ENCODE results near the gene HMCN2. TPM values are rescaled to one million over a fixed set of nuclear protein-coding genes. Genes with fewer than 3 reads are reported as not detected.

The HMCN2 gene
- total RNA-seq, 1 donor from 2014 or later: not detected

GRCh38 chr9:130320723-130321481 lies 55.3 kb downstream of the HMCN2 start:
- Mint-ChIP-seq H3K27me3 (peaks cover 15% of the 10 kb centered on the region), H3K36me3 (ENCODE audit: low read depth) (no peaks in the 10 kb centered on the region)

GRCh38 chr9:130321539-130321938 lies 56.0 kb downstream of the HMCN2 start:
- no peak overlapping the region for H3K27ac Mint-ChIP-seq
- no peaks in the 10 kb centered on the region for H3K9me3 Mint-ChIP-seq
- no peak overlapping the region for H3K4me3 Mint-ChIP-seq
- DNase-seq: no peak
- peaks cover 16% of the 10 kb centered on the region for H3K27me3 Mint-ChIP-seq
- no peaks in the 10 kb centered on the region for H3K36me3 Mint-ChIP-seq (ENCODE audit: low read depth)
- intact Hi-C loops (cut with micrococcal nuclease): no loop called here
- H3K4me1 Mint-ChIP-seq: no peaks in the 10 kb centered on the region

More at GRCh38 chr9:130320723-130321481, 55.3 kb downstream of the HMCN2 start:
- no peaks in the 10 kb centered on the region for H3K4me1 Mint-ChIP-seq
- DNase-seq: no peak
- no peak overlapping the region for H3K4me3 Mint-ChIP-seq
- H3K27ac Mint-ChIP-seq: no peak overlapping the region
- H3K9me3 Mint-ChIP-seq: no peaks in the 10 kb centered on the region
- intact Hi-C loops (cut with micrococcal nuclease): no loop called here

GRCh38 chr9:130323051-130323745 lies 57.6 kb downstream of the HMCN2 start:
- DNase-seq: no peak
- Mint-ChIP-seq H3K27me3 (peaks cover 16% of the 10 kb centered on the region), H3K36me3 (ENCODE audit: low read depth) (no peaks in the 10 kb centered on the region), H3K27ac (no peak overlapping the region), H3K4me1 (no peaks in the 10 kb centered on the region), H3K9me3 (no peaks in the 10 kb centered on the region), H3K4me3 (no peak overlapping the region)
- intact Hi-C loops (cut with micrococcal nuclease): no loop called here

GRCh38 chr9:130325921-130326320 lies 60.4 kb downstream of the HMCN2 start:
- H3K27me3 Mint-ChIP-seq: peaks cover 21% of the 10 kb centered on the region
- intact Hi-C loops (cut with micrococcal nuclease): no loop called here
- DNase-seq: no peak
- no peaks in the 10 kb centered on the region for H3K36me3 Mint-ChIP-seq (ENCODE audit: low read depth)
- no peaks in the 10 kb centered on the region for H3K4me1 Mint-ChIP-seq
- H3K9me3 Mint-ChIP-seq: no peaks in the 10 kb centered on the region
- no peak overlapping the region for H3K4me3 Mint-ChIP-seq
- H3K27ac Mint-ChIP-seq: no peak overlapping the region

GRCh38 chr9:130327070-130327780 lies 61.7 kb downstream of the HMCN2 start:
- Mint-ChIP-seq H3K27me3 (peaks cover 18% of the 10 kb centered on the region), H3K27ac (no peak overlapping the region), H3K4me3 (no peak overlapping the region), H3K4me1 (no peaks in the 10 kb centered on the region), H3K9me3 (no peaks in the 10 kb centered on the region), H3K36me3 (ENCODE audit: low read depth) (no peaks in the 10 kb centered on the region)
- no peak for DNase-seq
- intact Hi-C loops (cut with micrococcal nuclease): no loop called here

- Mint-ChIP-seq H3K9me3 (no peaks in the 10 kb centered on the region), H3K27me3 (peaks cover 18% of the 10 kb centered on the region), H3K4me3 (no peak overlapping the region), H3K4me1 (no peaks in the 10 kb centered on the region), H3K36me3 (ENCODE audit: low read depth) (no peaks in the 10 kb centered on the region), H3K27ac (no peak overlapping the region)
- intact Hi-C loops (cut with micrococcal nuclease): no loop called here
- no peak for DNase-seq
These were observed 62.3 kb downstream of the HMCN2 start for GRCh38 chr9:130327781-130328348.

- no peaks in the 10 kb centered on the region for H3K4me1 Mint-ChIP-seq
- no peak overlapping the region for H3K4me3 Mint-ChIP-seq
- peaks cover 17% of the 10 kb centered on the region for H3K27me3 Mint-ChIP-seq
- H3K9me3 Mint-ChIP-seq: no peaks in the 10 kb centered on the region
- DNase-seq: no peak
- intact Hi-C loops (cut with micrococcal nuclease): no loop called here
- H3K36me3 Mint-ChIP-seq (ENCODE audit: low read depth): no peaks in the 10 kb centered on the region
- H3K27ac Mint-ChIP-seq: no peak overlapping the region
These were observed 62.8 kb downstream of the HMCN2 start for GRCh38 chr9:130328349-130328801.

- Mint-ChIP-seq H3K9me3 (no peaks in the 10 kb centered on the region), H3K36me3 (ENCODE audit: low read depth) (no peaks in the 10 kb centered on the region), H3K27me3 (peaks cover 17% of the 10 kb centered on the region), H3K27ac (no peak overlapping the region), H3K4me3 (no peak overlapping the region), H3K4me1 (no peaks in the 10 kb centered on the region)
- DNase-seq: no peak
- intact Hi-C loops (cut with micrococcal nuclease): no loop called here
These were observed 63.5 kb downstream of the HMCN2 start for GRCh38 chr9:130329061-130329460.

- Mint-ChIP-seq H3K4me3 (no peak overlapping the region), H3K27ac (no peak overlapping the region), H3K27me3 (peaks cover 21% of the 10 kb centered on the region), H3K9me3 (no peaks in the 10 kb centered on the region), H3K4me1 (no peaks in the 10 kb centered on the region), H3K36me3 (ENCODE audit: low read depth) (no peaks in the 10 kb centered on the region)
- no peak for DNase-seq
- intact Hi-C loops (cut with micrococcal nuclease): no loop called here
These were observed 64.8 kb downstream of the HMCN2 start for GRCh38 chr9:130330202-130330862.

GRCh38 chr9:130331061-130331460 lies 65.5 kb downstream of the HMCN2 start:
- no peak overlapping the region for H3K4me3 Mint-ChIP-seq
- intact Hi-C loops (cut with micrococcal nuclease): no loop called here
- H3K4me1 Mint-ChIP-seq: no peaks in the 10 kb centered on the region

GRCh38 chr9:130331573-130331972 lies 66.0 kb downstream of the HMCN2 start:
- Mint-ChIP-seq H3K9me3 (no peaks in the 10 kb centered on the region), H3K27me3 (peaks cover 18% of the 10 kb centered on the region), H3K36me3 (ENCODE audit: low read depth) (no peaks in the 10 kb centered on the region), H3K4me1 (no peaks in the 10 kb centered on the region), H3K27ac (no peak overlapping the region), H3K4me3 (no peak overlapping the region)
- intact Hi-C loops (cut with micrococcal nuclease): no loop called here
- DNase-seq: no peak

More at GRCh38 chr9:130331061-130331460, 65.5 kb downstream of the HMCN2 start:
- Mint-ChIP-seq H3K9me3 (no peaks in the 10 kb centered on the region), H3K36me3 (ENCODE audit: low read depth) (no peaks in the 10 kb centered on the region), H3K27me3 (peaks cover 21% of the 10 kb centered on the region), H3K27ac (no peak overlapping the region)
- no peak for DNase-seq

GRCh38 chr9:130332384-130332926 lies 66.9 kb downstream of the HMCN2 start:
- H3K36me3 Mint-ChIP-seq (ENCODE audit: low read depth): no peaks in the 10 kb centered on the region
- H3K4me1 Mint-ChIP-seq: no peaks in the 10 kb centered on the region
- H3K4me3 Mint-ChIP-seq: no peak overlapping the region
- H3K9me3 Mint-ChIP-seq: no peaks in the 10 kb centered on the region
- H3K27me3 Mint-ChIP-seq: peaks cover 16% of the 10 kb centered on the region
- no peak for DNase-seq
- intact Hi-C loops (cut with micrococcal nuclease): no loop called here
- no peak overlapping the region for H3K27ac Mint-ChIP-seq

GRCh38 chr9:130333041-130333711 lies 67.6 kb downstream of the HMCN2 start:
- DNase-seq: no peak
- Mint-ChIP-seq H3K36me3 (ENCODE audit: low read depth) (no peaks in the 10 kb centered on the region), H3K27ac (no peak overlapping the region), H3K27me3 (peaks cover 16% of the 10 kb centered on the region), H3K4me3 (no peak overlapping the region), H3K4me1 (no peaks in the 10 kb centered on the region), H3K9me3 (no peaks in the 10 kb centered on the region)
- intact Hi-C loops (cut with micrococcal nuclease): no loop called here

Measured in activated CD4-positive, alpha-beta T cell treated with anti-CD3 and anti-CD28 coated beads, Interleukin-2, amount 10 ng/mL, durations not matched to agents 24 days and 14 days (primary cell).